ENCODE measurements around the gene SIAH3.

SIAH3 gene

GRCh38 chr13:45809801-45810394, 41.7 kb downstream of the SIAH3 start:
- Histone ChIP-seq H3K4me3 (ENCODE audit: low read depth, low read length, poor library complexity, severe bottlenecking) (no peak overlapping the region), H3K9ac (ENCODE audit: low read length) (no peak overlapping the region), H3K4me2 (ENCODE audit: low read length) (no peak overlapping the region), H3K36me3 (ENCODE audit: insufficient read depth, low read length) (no peaks in the 10 kb centered on the region), H3K4me1 (ENCODE audit: insufficient read depth, low read length, severe bottlenecking) (no peaks in the 10 kb centered on the region), H2AFZ (ENCODE audit: low read length) (no peak overlapping the region), H3K9me3 (ENCODE audit: low read length) (no peaks in the 10 kb centered on the region), H3K27ac (ENCODE audit: low read depth, low read length, poor library complexity, severe bottlenecking) (no peak overlapping the region), H3K27me3 (ENCODE audit: insufficient read depth, low read length) (no peaks in the 10 kb centered on the region; the same call in 1 of the 2 replicates), H3K9me2 (ENCODE audit: low read depth, low read length) (no peaks in the 10 kb centered on the region), H3F3A (ENCODE audit: insufficient read depth, low read length) (no peaks in the 10 kb centered on the region), H3K79me2 (ENCODE audit: insufficient read depth, low read length) (no peaks in the 10 kb centered on the region), H4K20me1 (ENCODE audit: insufficient read depth, low read length) (no peaks in the 10 kb centered on the region)
- TF ChIP-seq, protein P1, sequence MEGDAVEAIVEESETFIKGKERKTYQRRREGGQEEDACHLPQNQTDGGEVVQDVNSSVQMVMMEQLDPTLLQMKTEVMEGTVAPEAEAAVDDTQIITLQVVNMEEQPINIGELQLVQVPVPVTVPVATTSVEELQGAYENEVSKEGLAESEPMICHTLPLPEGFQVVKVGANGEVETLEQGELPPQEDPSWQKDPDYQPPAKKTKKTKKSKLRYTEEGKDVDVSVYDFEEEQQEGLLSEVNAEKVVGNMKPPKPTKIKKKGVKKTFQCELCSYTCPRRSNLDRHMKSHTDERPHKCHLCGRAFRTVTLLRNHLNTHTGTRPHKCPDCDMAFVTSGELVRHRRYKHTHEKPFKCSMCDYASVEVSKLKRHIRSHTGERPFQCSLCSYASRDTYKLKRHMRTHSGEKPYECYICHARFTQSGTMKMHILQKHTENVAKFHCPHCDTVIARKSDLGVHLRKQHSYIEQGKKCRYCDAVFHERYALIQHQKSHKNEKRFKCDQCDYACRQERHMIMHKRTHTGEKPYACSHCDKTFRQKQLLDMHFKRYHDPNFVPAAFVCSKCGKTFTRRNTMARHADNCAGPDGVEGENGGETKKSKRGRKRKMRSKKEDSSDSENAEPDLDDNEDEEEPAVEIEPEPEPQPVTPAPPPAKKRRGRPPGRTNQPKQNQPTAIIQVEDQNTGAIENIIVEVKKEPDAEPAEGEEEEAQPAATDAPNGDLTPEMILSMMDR (IDR thresholded peaks at IDR 0.05; ENCODE audit: low read length), result no peak
- TF ChIP-seq EZH2 (IDR thresholded peaks at IDR 0.05; ENCODE audit: borderline replicate concordance, low read length), result no peak

- H3K27ac ChIP-seq (ENCODE audit: low read depth, low read length, poor library complexity, severe bottlenecking), result no peak overlapping the region
Measured at GRCh38 chr13:45808925-45809324, 42.6 kb downstream of the SIAH3 start.

DNA sequence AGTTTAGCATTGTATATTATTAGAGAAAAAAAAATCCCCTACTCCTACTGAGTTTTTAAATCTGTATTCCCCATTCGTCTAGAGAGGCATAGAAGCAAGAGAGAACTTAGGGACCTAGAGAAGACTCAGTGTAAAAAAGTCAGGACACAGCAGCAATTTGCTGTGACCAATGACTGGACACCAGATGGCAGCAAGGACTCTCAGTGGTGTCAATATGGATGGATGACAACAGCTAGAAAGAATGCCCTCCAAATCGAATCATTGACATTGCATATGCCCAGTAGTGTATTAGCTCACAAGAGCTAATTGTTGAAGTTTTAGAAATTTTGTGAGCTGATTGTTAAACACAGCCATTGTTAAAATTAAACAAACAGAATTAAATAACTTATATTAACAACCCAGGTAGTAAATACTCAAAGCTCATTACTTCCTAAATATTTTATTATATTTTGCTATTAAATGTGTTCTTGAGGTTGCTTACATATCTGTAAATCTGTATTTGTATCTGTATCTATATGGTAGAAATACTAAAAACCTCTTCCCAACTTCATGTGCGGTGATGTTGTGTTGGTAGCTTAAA, 43.9 kb downstream of the SIAH3 start:
- no peaks in the 10 kb centered on the region for H3K4me1 ChIP-seq (ENCODE audit: insufficient read depth, low read length, severe bottlenecking)
- no peaks in the 10 kb centered on the region for H4K20me1 ChIP-seq (ENCODE audit: insufficient read depth, low read length)
- H2AFZ ChIP-seq (ENCODE audit: low read length), result no peak overlapping the region
- TF ChIP-seq, protein P1 (IDR thresholded peaks at IDR 0.05; ENCODE audit: low read length), result peak; percentile 42; the same call in 1 of the 2 replicates
- no peak for TF ChIP-seq EZH2 (IDR thresholded peaks at IDR 0.05; ENCODE audit: borderline replicate concordance, low read length)
- H3K9me3 ChIP-seq (ENCODE audit: low read length), result no peaks in the 10 kb centered on the region
- no peaks in the 10 kb centered on the region for H3F3A ChIP-seq (ENCODE audit: insufficient read depth, low read length)
- no peak overlapping the region for H3K4me2 ChIP-seq (ENCODE audit: low read length)
- H3K27ac ChIP-seq (ENCODE audit: low read depth, low read length, poor library complexity, severe bottlenecking), result no peak overlapping the region
- H3K79me2 ChIP-seq (ENCODE audit: insufficient read depth, low read length), result no peaks in the 10 kb centered on the region
- no peak overlapping the region for H3K4me3 ChIP-seq (ENCODE audit: low read depth, low read length, poor library complexity, severe bottlenecking)
- no peak overlapping the region for H3K9ac ChIP-seq (ENCODE audit: low read length)
- no peaks in the 10 kb centered on the region for H3K27me3 ChIP-seq (ENCODE audit: insufficient read depth, low read length)
- H3K36me3 ChIP-seq (ENCODE audit: insufficient read depth, low read length), result no peaks in the 10 kb centered on the region
- no peaks in the 10 kb centered on the region for H3K9me2 ChIP-seq (ENCODE audit: low read depth, low read length)

More at GRCh38 chr13:45808925-45809324, 42.6 kb downstream of the SIAH3 start:
- Histone ChIP-seq H4K20me1 (ENCODE audit: insufficient read depth, low read length) (no peaks in the 10 kb centered on the region), H3K79me2 (ENCODE audit: insufficient read depth, low read length) (no peaks in the 10 kb centered on the region), H3K4me3 (ENCODE audit: low read depth, low read length, poor library complexity, severe bottlenecking) (no peak overlapping the region), H3K9ac (ENCODE audit: low read length) (no peak overlapping the region), H3K9me2 (ENCODE audit: low read depth, low read length) (no peaks in the 10 kb centered on the region), H2AFZ (ENCODE audit: low read length) (no peak overlapping the region), H3K27me3 (ENCODE audit: insufficient read depth, low read length) (no peaks in the 10 kb centered on the region; the same call in 1 of the 2 replicates), H3K4me1 (ENCODE audit: insufficient read depth, low read length, severe bottlenecking) (no peaks in the 10 kb centered on the region), H3F3A (ENCODE audit: insufficient read depth, low read length) (no peaks in the 10 kb centered on the region), H3K4me2 (ENCODE audit: low read length) (no peak overlapping the region), H3K9me3 (ENCODE audit: low read length) (no peaks in the 10 kb centered on the region), H3K36me3 (ENCODE audit: insufficient read depth, low read length) (no peaks in the 10 kb centered on the region)
- TF ChIP-seq, protein P1 (IDR thresholded peaks at IDR 0.05; ENCODE audit: low read length), result no peak
- TF ChIP-seq EZH2 (IDR thresholded peaks at IDR 0.05; ENCODE audit: borderline replicate concordance, low read length), result no peak
